ENCODE results near the gene FNIP1.

The FNIP1 gene

DNA sequence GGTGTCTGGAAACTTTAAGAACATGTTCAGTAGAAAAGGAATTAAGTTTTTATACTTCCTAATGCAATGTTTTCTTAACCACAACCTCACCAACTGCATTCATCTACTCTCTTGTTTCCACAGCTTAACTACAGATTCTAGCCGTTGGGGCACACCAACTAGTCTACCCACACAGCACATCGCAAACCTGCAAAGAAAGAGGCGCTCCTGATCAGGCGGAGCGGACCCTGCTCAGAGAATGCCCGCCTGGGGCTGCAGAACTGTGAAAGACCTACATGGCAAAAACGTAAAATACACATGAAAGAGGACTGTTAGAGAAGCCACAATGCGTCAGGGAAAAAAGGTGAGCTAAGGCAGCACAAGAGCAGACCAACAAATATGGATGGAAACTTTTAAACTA lies 86.4 kb downstream of the FNIP1 start:
- DNase-seq (ENCODE audit: low spot score), result no peak
- in situ Hi-C loops (cut with MboI; ENCODE audit: low pct_unique_long_range_greater_than_20kb, low sequenced_read_pairs, unreplicated experiment), result no loop called here
- TF ChIP-seq, protein P1, sequence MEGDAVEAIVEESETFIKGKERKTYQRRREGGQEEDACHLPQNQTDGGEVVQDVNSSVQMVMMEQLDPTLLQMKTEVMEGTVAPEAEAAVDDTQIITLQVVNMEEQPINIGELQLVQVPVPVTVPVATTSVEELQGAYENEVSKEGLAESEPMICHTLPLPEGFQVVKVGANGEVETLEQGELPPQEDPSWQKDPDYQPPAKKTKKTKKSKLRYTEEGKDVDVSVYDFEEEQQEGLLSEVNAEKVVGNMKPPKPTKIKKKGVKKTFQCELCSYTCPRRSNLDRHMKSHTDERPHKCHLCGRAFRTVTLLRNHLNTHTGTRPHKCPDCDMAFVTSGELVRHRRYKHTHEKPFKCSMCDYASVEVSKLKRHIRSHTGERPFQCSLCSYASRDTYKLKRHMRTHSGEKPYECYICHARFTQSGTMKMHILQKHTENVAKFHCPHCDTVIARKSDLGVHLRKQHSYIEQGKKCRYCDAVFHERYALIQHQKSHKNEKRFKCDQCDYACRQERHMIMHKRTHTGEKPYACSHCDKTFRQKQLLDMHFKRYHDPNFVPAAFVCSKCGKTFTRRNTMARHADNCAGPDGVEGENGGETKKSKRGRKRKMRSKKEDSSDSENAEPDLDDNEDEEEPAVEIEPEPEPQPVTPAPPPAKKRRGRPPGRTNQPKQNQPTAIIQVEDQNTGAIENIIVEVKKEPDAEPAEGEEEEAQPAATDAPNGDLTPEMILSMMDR (IDR thresholded peaks at IDR 0.05; ENCODE audit: extremely low read depth, insufficient read depth, missing control alignments), result no peak

DNA sequence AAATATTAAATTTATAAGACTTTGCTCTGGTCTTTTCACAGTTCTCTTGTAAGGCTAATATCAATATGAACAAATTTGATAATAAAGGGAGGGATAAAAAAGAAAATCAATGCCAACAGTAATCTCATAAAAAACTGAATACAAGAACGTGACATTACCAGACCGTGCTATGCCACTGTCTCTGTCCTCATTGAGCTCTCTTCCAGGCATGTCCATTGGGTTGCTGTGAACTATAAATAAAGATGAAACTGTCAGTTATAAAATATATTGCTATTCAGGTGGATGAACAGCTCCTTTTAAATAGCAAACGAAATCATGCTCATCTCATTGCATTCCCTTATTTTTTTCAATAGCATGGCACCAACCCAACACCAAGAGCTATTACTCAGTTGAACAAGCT lies 87.8 kb downstream of the FNIP1 start:
- DNase-seq (ENCODE audit: low spot score), result no peak
- TF ChIP-seq, protein P1 (IDR thresholded peaks at IDR 0.05; ENCODE audit: extremely low read depth, insufficient read depth, missing control alignments), result no peak
- in situ Hi-C loops (cut with MboI; ENCODE audit: low pct_unique_long_range_greater_than_20kb, low sequenced_read_pairs, unreplicated experiment), result no loop called here

DNA sequence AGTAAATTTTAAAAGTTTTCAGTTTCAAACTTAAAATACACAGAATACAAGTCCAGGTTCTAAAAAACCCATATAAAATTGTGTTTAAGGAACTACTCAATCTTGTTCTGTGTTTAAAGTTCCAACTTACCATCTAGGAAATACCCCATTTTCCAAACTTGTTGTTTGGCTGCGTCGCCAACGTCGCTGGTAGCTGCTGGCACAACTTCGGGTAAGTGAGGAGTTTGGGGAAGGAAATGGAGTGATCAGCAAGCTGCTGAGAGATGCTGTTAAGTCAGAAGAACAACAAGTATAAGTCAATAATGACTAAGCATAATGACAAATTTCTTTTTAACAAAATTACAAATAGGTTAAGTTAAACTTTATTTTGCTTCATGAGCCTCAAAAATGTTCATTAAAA lies 90.5 kb downstream of the FNIP1 start:
- DNase-seq (ENCODE audit: low spot score), result no peak
- TF ChIP-seq, protein P1 (IDR thresholded peaks at IDR 0.05; ENCODE audit: extremely low read depth, insufficient read depth, missing control alignments), result no peak
- in situ Hi-C loops (cut with MboI; ENCODE audit: low pct_unique_long_range_greater_than_20kb, low sequenced_read_pairs, unreplicated experiment), result no loop called here

DNA sequence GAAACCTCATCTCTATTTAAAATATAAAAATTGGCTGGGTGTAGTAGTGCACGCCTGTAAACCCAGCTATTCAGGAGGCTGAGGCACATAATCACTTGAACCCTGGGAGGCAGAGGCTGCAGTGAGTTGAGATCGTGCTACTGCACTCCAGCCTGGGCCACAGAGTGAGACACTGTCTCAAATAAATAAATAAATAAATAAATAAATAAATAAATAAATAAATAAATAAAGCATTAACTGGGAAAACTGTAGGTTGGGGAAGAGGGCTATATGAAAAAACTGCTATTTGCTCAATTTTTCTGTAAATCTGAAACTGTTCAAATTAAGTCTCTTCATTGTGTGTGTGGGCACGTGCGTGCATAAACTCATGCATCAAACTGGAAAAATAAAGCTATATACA lies 101.9 kb downstream of the FNIP1 start:
- TF ChIP-seq, protein P1 (IDR thresholded peaks at IDR 0.05; ENCODE audit: extremely low read depth, insufficient read depth, missing control alignments), result no peak
- in situ Hi-C loops (cut with MboI; ENCODE audit: low pct_unique_long_range_greater_than_20kb, low sequenced_read_pairs, unreplicated experiment), result no loop called here
- DNase-seq (ENCODE audit: low spot score), result no peak

DNA sequence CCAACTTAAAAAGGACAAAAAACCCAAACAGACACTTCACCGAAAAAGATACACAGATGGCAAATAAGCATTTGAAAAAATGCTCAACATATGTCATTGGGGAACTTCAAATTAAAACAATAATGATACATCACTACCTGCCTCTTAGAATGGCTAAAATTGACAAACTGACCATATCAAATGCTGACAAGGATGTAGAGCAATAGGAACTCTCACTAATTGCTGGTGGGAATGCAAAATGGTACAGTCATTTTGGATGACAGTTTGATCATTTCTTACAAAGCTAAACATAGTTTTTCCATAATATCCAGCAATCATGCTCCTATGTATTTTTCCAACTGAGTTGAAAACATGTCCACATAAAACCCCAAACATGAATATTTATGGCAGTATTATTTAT lies 102.9 kb downstream of the FNIP1 start:
- no peak for DNase-seq (ENCODE audit: low spot score)
- TF ChIP-seq, protein P1 (IDR thresholded peaks at IDR 0.05; ENCODE audit: extremely low read depth, insufficient read depth, missing control alignments), result no peak
- in situ Hi-C loops (cut with MboI; ENCODE audit: low pct_unique_long_range_greater_than_20kb, low sequenced_read_pairs, unreplicated experiment), result no loop called here

DNA sequence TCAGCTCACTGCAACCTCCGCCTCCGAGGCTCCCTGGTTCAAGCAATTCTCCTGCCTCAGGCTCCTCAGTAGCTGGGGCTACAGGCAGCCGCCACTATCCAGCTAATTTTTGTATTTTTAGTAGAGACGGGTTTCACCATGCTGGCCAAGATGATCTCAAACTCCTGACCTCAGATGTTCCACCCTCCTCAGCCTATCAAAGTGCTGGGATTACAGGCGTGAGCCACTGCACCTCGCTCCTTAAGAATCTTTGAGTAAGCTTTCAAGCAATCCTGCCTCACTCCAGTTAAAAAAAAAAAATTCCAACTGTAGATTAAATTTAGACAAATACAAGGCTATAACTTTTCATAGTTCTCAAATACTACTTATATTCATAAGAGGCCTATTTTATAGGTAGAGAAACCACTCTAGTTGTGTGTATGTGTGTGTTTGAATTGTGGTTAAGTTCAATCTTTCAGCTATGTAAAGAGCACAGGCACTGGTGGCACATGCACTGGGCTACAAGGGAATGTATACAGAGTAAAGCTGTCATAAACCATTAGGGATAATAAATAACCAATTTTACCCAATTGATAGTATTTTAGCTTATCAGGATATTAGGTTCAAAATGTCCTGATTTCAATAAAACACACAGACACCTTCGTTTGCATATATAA lies 111.2 kb downstream of the FNIP1 start:
- no peak for DNase-seq (ENCODE audit: low spot score)
- in situ Hi-C loops (cut with MboI; ENCODE audit: low pct_unique_long_range_greater_than_20kb, low sequenced_read_pairs, unreplicated experiment), result no loop called here

More for the DNA sequence above, 111.2 kb downstream of the FNIP1 start:
- TF ChIP-seq, protein P1 (IDR thresholded peaks at IDR 0.05; ENCODE audit: extremely low read depth, insufficient read depth, missing control alignments), result no peak

Data from GM13977 (cell line).